Amniotic stem cell (primary cell): ENCODE measurements around the gene OR52E4.

ENCODE experiments used
- DNase-seq: peaks from one replicate; lab custom pipeline; 2025; lab: John Stamatoyannopoulos, UW

The OR52E4 gene

DNA sequence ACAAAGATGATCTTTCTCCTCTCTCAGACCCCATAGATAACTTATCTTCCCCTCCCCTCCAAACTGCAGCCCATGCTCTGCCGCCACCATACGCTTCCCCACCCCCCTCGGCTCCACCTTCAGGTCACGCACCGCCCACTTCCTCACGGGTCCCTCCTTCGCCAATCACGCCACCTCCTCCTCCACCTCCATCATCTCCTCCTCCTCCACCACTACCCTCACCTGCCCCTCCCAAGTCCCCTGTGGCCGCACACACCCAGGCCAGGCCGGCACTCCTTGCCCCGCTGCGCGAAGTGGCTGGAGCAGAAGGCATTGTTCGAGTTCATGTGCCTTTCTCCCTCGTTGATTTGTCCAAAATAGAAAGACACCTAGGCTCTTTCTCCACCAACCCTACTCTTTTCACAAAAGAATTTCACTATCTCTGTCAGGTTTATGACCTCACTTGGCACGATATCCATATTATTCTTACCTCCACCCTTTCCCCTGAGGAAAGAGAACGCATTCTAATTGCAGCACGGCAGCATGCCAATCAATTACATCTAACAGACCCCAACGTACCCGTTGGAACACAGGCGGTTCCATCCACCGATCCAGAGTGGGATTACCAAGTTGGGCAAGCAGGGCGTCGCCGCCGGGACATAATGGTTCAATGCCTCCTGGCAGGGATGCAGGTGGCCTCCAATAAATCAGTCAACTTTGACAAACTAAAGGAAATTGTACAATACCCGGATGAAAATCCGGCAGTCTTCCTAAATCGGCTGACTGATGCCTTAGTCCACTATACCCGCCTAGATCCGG is 49.3 kb downstream of the OR52E4 start:
- no peak for DNase-seq

DNA sequence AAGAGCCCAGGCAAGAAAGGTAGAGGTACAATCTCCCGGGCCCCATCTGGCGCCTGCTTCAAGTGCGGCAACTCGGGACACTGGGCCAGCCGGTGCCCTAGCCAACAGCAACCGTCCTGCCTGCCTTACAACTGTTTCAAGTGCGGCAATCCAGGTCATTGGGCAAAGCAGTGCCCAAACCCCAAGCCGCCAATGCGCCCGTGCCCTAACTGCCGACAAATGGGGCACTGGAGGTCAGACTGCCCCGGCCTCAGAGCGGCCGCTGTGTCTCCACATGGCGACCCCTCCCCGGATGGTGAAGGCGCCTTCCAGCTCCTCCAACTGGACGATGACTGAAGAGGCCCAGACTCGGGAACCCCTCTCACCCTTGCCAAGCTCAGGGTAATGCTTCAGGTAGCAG is 50.2 kb downstream of the OR52E4 start:
- no peak for DNase-seq

DNA sequence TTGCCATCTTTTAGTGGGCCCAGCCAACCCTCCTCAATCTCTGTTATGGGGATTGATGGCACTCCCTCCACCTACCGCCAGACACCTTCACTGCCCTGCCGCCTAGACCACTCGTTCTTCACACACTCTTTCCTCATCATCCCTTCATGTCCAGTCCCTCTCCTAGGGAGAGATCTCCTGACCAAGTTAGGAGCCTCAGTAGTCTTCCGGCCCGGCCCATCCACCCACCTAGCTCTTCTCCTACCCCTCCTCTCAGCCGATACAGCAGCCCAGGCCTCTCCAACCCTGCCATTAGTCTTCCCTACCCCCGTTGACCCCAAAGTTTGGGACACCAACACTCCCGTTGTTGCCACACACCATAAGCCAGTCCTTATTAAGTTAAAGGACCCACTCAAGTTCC is 50.6 kb downstream of the OR52E4 start:
- DNase-seq, result no peak

DNA sequence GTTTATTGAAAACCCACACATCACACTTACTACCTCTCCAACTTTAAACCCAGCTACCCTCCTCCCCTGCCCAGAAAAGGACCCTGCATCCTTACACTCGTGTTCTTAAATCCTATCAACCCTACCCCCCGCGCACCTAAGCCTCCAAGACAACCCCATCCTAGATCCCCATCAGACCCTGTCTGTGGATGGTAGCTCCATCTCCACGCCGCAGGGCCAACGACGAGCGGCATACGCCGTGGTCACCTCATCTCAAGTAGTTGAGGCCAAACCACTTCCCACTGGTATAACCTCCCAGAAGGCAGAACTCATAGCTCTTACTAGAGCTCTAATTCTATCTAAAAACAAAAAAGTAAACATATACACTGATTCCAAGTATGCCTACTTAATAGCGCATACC is 52.2 kb downstream of the OR52E4 start:
- DNase-seq, result no peak

DNA sequence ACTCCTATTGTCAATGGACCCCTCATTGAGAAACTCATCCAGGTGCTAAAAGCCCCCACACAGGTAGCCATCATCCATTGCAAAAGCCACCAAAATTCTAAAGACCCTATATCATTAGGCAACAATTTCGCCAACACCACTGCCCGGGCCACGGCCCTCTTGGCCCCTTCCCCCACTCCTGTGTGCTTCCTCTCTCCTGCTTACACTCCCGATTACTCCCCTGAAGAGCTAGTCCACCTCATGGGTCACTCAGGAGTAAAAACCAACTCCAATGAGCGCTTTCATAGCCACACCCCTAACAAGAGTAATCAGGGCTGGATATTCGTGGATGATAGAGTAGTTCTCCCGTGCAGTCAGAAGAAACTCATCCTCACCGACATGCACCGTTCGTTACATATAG is 52.7 kb downstream of the OR52E4 start:
- DNase-seq, result no peak
